Measurements from ENCODE around the gene CSTB.

The CSTB gene

GRCh38 chr21:43731891-43732711 lies 44.0 kb downstream of the CSTB start:
- TF ChIP-seq POLR2AphosphoS5 (IDR thresholded peaks at IDR 0.05; ENCODE audit: borderline replicate concordance, low read depth, low read length): no peak
- TF ChIP-seq FOXP2 (optimal IDR thresholded peaks at IDR 0.05; ENCODE audit: control extremely low read depth, extremely low read length, insufficient read depth): no peak
- no peak for TF ChIP-seq EZH2 (IDR thresholded peaks at IDR 0.05)
- H3K4me3 ChIP-seq: peak overlapping the region; percentile 26
- peak; percentile 37 for DNase-seq (ENCODE audit: low read depth, low spot score)
- H3K9me3 ChIP-seq (ENCODE audit: low read depth, low read length): no peaks in the 10 kb centered on the region
- no peak overlapping the region for H3K9ac ChIP-seq (ENCODE audit: insufficient read length)
- H3K36me3 ChIP-seq (ENCODE audit: insufficient read depth, low read length): no peaks in the 10 kb centered on the region
- H3K27ac ChIP-seq: peak overlapping the region; percentile 4

GRCh38 chr21:43731476-43731875 lies 44.6 kb downstream of the CSTB start:
- no peak overlapping the region for H3K4me3 ChIP-seq
- no peak overlapping the region for H3K27ac ChIP-seq
- TF ChIP-seq POLR2AphosphoS5 (IDR thresholded peaks at IDR 0.05; ENCODE audit: borderline replicate concordance, low read depth, low read length) (no peak), FOXP2 (optimal IDR thresholded peaks at IDR 0.05; ENCODE audit: control extremely low read depth, extremely low read length, insufficient read depth) (no peak), EZH2 (IDR thresholded peaks at IDR 0.05) (no peak)
- no peak overlapping the region for H3K9ac ChIP-seq (ENCODE audit: insufficient read length)
- H3K9me3 ChIP-seq (ENCODE audit: low read depth, low read length): no peaks in the 10 kb centered on the region
- DNase-seq (ENCODE audit: low read depth, low spot score): no peak
- no peaks in the 10 kb centered on the region for H3K36me3 ChIP-seq (ENCODE audit: insufficient read depth, low read length)

DNA sequence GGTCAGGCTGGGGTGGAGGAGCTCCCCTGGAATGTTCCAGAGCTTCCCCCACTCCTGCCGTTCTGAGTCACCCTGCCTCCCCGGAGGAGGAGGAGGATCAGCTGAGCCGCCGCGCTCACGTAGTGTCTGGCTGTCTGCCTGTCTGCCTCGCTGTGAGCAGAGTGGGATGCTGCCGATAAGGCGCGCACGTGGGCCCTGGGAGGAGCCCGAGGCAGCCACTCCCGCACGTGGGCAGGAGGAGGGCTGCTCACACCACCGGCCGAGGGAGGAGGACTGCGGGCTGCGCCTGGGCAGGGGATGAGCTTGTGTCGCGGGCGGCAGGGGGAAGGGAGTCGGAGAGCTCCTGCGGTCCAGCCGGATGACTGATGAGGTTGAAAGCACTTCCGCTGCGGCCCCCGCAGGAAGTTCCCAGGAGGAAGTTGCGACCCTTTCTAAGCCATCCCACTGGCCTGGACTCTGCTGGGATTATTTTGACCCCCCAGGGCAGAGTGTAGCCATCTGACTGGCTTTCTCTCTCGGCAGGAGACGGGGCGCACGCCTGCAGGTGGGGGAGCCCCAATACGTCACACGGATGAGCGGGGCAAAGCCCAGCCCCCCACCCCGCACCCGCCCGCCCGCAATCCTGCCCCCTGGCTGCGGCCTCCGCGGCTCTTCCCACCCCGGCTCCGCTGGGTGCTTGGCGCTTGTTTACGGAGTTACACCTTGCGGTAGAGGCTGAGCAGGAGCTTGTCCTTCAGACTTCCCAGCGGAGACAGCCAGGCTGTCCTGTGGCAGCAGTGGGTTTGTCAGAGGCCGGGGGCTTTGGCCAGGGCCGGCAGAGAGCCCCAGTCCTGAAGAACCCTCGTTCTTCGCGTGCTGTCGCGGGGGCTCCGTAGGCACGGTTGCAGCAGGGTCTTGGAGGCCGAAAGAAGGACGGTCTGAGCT lies 47.4 kb downstream of the CSTB start:
- Histone ChIP-seq H3K9ac (ENCODE audit: insufficient read length) (no peak overlapping the region), H3K36me3 (ENCODE audit: insufficient read depth, low read length) (no peaks in the 10 kb centered on the region), H3K9me3 (ENCODE audit: low read depth, low read length) (no peaks in the 10 kb centered on the region), H3K4me3 (no peak overlapping the region), H3K27ac (no peak overlapping the region)
- TF ChIP-seq EZH2 (IDR thresholded peaks at IDR 0.05): no peak
- peak; percentile 63 for TF ChIP-seq POLR2AphosphoS5 (IDR thresholded peaks at IDR 0.05; ENCODE audit: borderline replicate concordance, low read depth, low read length)
- TF ChIP-seq FOXP2 (optimal IDR thresholded peaks at IDR 0.05; ENCODE audit: control extremely low read depth, extremely low read length, insufficient read depth): no peak
- DNase-seq (ENCODE audit: low read depth, low spot score): no peak

GRCh38 chr21:43728154-43728466 lies 48.0 kb downstream of the CSTB start:
- Histone ChIP-seq H3K9ac (ENCODE audit: insufficient read length) (no peak overlapping the region), H3K27ac (no peak overlapping the region), H3K36me3 (ENCODE audit: insufficient read depth, low read length) (no peaks in the 10 kb centered on the region), H3K9me3 (ENCODE audit: low read depth, low read length) (no peaks in the 10 kb centered on the region), H3K4me3 (no peak overlapping the region)
- TF ChIP-seq EZH2 (IDR thresholded peaks at IDR 0.05): no peak
- no peak for DNase-seq (ENCODE audit: low read depth, low spot score)

DNA sequence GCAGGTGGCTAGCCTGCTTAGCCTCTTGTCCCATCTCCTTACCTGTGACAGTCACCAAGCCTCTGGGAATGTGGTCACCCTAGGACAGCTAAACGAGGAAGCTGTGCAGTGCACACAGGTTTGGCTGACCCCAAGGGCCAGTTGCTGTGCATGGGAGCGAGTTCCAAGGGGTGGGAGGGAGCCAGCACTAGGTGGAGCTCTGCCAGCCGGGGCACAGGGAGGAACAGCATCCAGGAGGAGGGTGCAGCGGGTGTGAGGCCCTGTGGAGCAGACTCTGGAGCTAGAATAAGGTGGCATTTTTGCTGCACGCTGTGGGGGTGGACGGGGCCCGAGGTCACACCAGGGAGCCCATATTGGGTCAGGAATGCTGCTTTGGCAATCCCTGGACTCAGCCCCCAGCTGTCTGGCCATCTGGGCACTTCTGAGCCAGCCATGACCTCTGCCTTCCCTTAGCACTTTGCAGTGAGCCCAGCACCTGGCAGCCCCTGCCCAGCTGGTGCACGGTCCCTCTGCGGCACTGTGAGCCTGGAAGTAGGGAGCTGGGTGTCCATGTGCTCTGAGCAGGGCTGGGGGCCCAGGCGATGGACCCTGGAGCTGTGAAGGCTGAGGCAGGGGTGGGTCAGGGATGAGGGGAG lies 48.5 kb downstream of the CSTB start:
- Histone ChIP-seq H3K4me3 (no peak overlapping the region), H3K36me3 (ENCODE audit: insufficient read depth, low read length) (no peaks in the 10 kb centered on the region)
- DNase-seq (ENCODE audit: low read depth, low spot score): no peak

GRCh38 chr21:43726686-43727518 lies 49.2 kb downstream of the CSTB start:
- H3K9me3 ChIP-seq (ENCODE audit: low read depth, low read length): no peaks in the 10 kb centered on the region
- TF ChIP-seq POLR2AphosphoS5 (IDR thresholded peaks at IDR 0.05; ENCODE audit: borderline replicate concordance, low read depth, low read length): no peak
- TF ChIP-seq EZH2 (IDR thresholded peaks at IDR 0.05): no peak
- no peak for TF ChIP-seq FOXP2 (optimal IDR thresholded peaks at IDR 0.05; ENCODE audit: control extremely low read depth, extremely low read length, insufficient read depth)
- H3K9ac ChIP-seq (ENCODE audit: insufficient read length): no peak overlapping the region
- no peaks in the 10 kb centered on the region for H3K36me3 ChIP-seq (ENCODE audit: insufficient read depth, low read length)
- no peak overlapping the region for H3K4me3 ChIP-seq
- DNase-seq (ENCODE audit: low read depth, low spot score): no peak
- no peak overlapping the region for H3K27ac ChIP-seq

More for the DNA sequence above, 48.5 kb downstream of the CSTB start:
- Histone ChIP-seq H3K9me3 (ENCODE audit: low read depth, low read length) (no peaks in the 10 kb centered on the region), H3K27ac (no peak overlapping the region), H3K9ac (ENCODE audit: insufficient read length) (no peak overlapping the region)
- no peak for TF ChIP-seq POLR2AphosphoS5 (IDR thresholded peaks at IDR 0.05; ENCODE audit: borderline replicate concordance, low read depth, low read length)
- TF ChIP-seq EZH2 (IDR thresholded peaks at IDR 0.05): no peak
- no peak for TF ChIP-seq FOXP2 (optimal IDR thresholded peaks at IDR 0.05; ENCODE audit: control extremely low read depth, extremely low read length, insufficient read depth)
